ENCODE data around the gene TSHZ1. TPM values are rescaled to one million over a fixed set of nuclear protein-coding genes. Genes with fewer than 3 reads are reported as not detected.

TSHZ1 gene
- total and polyA plus RNA-seq, 10 donors, result 4.1 to 26.4 (median 18.2) TPM

DNA sequence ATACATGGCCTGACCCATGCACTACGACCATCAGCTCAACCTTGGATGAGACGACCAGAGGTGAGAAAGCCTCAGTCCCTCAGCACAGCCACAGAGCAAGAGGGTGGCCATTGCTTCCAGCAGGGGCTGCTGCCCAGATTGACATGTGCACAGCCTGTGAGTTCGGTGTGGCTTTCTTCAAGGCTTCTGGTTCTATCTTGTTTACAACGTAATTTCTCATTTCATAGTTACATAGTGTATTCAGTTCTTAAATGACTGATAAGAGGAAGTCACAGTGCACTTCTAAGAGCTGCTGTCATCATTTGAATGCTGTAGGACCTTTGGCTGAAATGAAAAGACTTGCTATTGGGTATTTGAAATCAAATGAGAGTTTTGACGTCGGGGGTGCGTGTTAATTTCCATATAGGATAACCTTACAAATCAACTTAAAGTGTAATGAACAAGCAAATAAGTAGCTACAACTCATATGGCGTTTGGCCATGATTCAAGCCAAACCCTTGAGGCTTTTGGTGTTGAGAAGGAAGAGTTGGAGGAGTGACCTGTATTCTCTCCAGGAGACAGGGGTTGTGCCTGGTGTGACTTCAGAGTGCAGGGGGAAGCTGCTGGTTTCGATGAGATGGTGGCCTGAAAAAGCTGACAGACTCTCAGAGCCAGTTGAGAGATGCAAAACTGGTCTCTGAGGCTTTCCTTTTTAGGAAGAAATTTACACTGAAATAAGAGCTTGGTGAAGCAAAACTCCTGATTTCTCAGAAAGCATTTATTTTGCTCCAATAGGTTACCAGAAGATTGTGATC, 51.0 kb downstream of the TSHZ1 start:
- TF ChIP-seq POLR2AphosphoS5 (IDR thresholded peaks at IDR 0.05), result no peak
- TF ChIP-seq, protein P1, sequence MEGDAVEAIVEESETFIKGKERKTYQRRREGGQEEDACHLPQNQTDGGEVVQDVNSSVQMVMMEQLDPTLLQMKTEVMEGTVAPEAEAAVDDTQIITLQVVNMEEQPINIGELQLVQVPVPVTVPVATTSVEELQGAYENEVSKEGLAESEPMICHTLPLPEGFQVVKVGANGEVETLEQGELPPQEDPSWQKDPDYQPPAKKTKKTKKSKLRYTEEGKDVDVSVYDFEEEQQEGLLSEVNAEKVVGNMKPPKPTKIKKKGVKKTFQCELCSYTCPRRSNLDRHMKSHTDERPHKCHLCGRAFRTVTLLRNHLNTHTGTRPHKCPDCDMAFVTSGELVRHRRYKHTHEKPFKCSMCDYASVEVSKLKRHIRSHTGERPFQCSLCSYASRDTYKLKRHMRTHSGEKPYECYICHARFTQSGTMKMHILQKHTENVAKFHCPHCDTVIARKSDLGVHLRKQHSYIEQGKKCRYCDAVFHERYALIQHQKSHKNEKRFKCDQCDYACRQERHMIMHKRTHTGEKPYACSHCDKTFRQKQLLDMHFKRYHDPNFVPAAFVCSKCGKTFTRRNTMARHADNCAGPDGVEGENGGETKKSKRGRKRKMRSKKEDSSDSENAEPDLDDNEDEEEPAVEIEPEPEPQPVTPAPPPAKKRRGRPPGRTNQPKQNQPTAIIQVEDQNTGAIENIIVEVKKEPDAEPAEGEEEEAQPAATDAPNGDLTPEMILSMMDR (IDR thresholded peaks at IDR 0.05 in 8 of 11, conservative IDR thresholded peaks at IDR 0.05 in 3 of 11), result no peak
- TF ChIP-seq POLR2A (IDR thresholded peaks at IDR 0.05), result no peak
- WGBS, 5 donors, result 73 to 87% (median 77%) methylated on average over 9 of the region's 9 CpGs
- no peak overlapping the region for H3K4me3 ChIP-seq
- H3K27me3 ChIP-seq (replicated peaks in 1 of 7), result no peaks in the 10 kb centered on the region
- H3K9me3 ChIP-seq, result no peaks in the 10 kb centered on the region
- peaks cover 0 to 52% (median 13%) of the 10 kb centered on the region in 6 donors for H3K4me1 ChIP-seq
- H3K27ac ChIP-seq, result peak overlapping the region in 3 of 8 donors; percentile 1 to 26 (median 8)
- DNase-seq, result no peak
- intact Hi-C loops (cut with DNase I; ENCODE audit: low total_unique reads), result no loop called here
- H3K36me3 ChIP-seq, result peaks cover 0 to 3% (median 0%) of the 10 kb centered on the region in 6 donors

DNA sequence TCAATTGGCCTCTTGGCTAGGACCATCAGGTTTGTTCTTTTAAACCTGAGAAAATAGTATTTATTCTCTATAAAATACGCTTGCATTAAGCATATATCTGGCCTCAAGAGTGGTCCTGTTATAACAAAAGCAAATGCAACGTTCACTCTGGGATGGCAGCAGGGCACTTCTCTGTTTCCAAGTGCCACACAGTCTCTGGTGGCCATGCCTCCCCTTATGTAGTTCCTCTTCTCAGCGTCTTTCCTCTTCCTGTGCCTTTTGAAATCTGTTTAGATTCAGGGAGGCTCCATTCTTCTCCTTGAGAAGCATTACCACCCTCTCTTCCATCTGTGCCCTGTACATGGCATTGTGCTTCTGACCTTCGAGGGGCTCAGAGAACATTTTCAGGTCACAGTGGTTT, 51.9 kb downstream of the TSHZ1 start:
- Histone ChIP-seq H3K4me1 (peaks cover 0 to 49% (median 13%) of the 10 kb centered on the region in 6 donors), H3K4me3 (no peak overlapping the region), H3K36me3 (peaks cover 0 to 3% (median 0%) of the 10 kb centered on the region in 6 donors), H3K9me3 (no peaks in the 10 kb centered on the region), H3K27me3 (replicated peaks in 1 of 7) (no peaks in the 10 kb centered on the region), H3K27ac (peak overlapping the region in 1 of 8 donors; percentile 26)
- intact Hi-C loops (cut with DNase I; ENCODE audit: low total_unique reads), result no loop called here
- WGBS, 5 donors, result 56 to 86% (median 78%) methylated on average over 4 of the region's 4 CpGs
- no peak for DNase-seq
- TF ChIP-seq, protein P1 (IDR thresholded peaks at IDR 0.05 in 8 of 11, conservative IDR thresholded peaks at IDR 0.05 in 3 of 11), result no peak
- TF ChIP-seq POLR2AphosphoS5 (IDR thresholded peaks at IDR 0.05), result no peak
- TF ChIP-seq POLR2A (IDR thresholded peaks at IDR 0.05), result no peak

DNA sequence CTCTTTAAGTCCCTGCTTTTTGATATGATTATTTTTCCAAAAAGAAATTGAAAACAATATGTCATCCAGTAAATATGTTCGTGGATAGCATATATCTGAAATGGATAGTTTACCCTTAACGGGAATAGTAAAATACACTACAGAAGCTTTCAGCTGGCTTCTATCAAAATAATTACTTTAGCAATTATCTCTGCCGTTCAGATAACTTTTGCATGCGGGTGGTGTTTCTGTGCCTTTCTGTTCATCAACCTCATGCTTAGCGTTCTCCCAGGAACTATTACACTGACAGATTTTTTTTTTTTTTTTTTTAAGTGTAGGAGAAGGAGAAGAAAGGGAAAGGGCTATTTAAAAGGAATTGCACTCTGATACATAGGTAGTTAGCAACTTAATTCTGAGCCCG, 53.6 kb downstream of the TSHZ1 start:
- WGBS, 5 donors, result 77 to 87% (median 81%) methylated on average over 6 of the region's 6 CpGs
- Histone ChIP-seq H3K9me3 (no peaks in the 10 kb centered on the region), H3K27me3 (replicated peaks in 1 of 7) (no peaks in the 10 kb centered on the region), H3K27ac (no peak overlapping the region), H3K4me3 (no peak overlapping the region), H3K36me3 (peaks cover 0 to 3% (median 0%) of the 10 kb centered on the region in 6 donors), H3K4me1 (peaks cover 0 to 60% (median 20%) of the 10 kb centered on the region in 6 donors)
- TF ChIP-seq, protein P1 (IDR thresholded peaks at IDR 0.05 in 8 of 11, conservative IDR thresholded peaks at IDR 0.05 in 3 of 11), result no peak
- TF ChIP-seq POLR2A (IDR thresholded peaks at IDR 0.05) (no peak), POLR2AphosphoS5 (IDR thresholded peaks at IDR 0.05) (no peak)
- intact Hi-C loops (cut with DNase I; ENCODE audit: low total_unique reads), result no loop called here
- DNase-seq, result no peak

DNA sequence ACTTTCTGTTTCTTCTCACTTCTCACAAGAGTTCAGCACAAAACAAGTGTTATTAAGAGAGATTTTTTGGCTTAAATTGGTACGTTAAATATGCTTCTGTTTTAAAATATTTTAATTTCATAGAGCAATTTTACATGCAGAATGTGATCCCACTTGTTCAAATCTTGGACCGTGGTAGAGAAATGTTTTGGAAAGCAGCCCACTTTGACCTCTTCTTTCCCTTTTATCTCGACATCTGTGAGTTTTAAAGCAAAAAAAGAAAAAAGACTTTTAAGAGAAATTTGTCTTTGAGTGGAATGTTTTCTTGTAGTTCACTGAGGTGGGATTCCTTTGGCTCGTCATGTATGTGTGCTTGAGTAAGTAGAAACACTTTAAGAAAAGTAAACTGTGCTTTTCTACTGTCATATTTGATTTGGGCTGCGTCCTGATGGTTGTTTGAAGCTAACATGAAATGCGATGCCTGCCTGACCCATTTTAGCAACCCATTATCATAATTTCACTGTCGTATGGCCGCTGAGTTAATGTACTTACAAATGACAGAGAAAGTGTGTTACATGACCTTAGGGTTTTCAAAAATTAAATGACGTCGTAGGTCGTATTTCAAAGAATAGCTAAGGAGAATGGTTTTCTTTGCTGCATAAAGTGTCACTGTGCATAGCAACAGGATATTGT, 54.5 kb downstream of the TSHZ1 start:
- 79 to 83% (median 81%) methylated on average over 11 of the region's 11 CpGs for WGBS, 5 donors
- TF ChIP-seq POLR2A (IDR thresholded peaks at IDR 0.05) (no peak), POLR2AphosphoS5 (IDR thresholded peaks at IDR 0.05) (no peak)
- TF ChIP-seq, protein P1 (IDR thresholded peaks at IDR 0.05 in 8 of 11, conservative IDR thresholded peaks at IDR 0.05 in 3 of 11), result no peak
- no peak for DNase-seq
- H3K36me3 ChIP-seq, result peaks cover 0 to 3% (median 0%) of the 10 kb centered on the region in 6 donors
- peak overlapping the region in 1 of 8 donors; percentile 8 for H3K27ac ChIP-seq
- peaks cover 0 to 64% (median 20%) of the 10 kb centered on the region in 6 donors for H3K4me1 ChIP-seq
- intact Hi-C loops (cut with DNase I; ENCODE audit: low total_unique reads), result no loop called here
- no peaks in the 10 kb centered on the region for H3K9me3 ChIP-seq
- no peak overlapping the region for H3K4me3 ChIP-seq
- H3K27me3 ChIP-seq (replicated peaks in 1 of 7), result no peaks in the 10 kb centered on the region

All from spleen (tissue), 11 donors.